Measurements from ENCODE around the gene ZNF804B.

ZNF804B gene

DNA sequence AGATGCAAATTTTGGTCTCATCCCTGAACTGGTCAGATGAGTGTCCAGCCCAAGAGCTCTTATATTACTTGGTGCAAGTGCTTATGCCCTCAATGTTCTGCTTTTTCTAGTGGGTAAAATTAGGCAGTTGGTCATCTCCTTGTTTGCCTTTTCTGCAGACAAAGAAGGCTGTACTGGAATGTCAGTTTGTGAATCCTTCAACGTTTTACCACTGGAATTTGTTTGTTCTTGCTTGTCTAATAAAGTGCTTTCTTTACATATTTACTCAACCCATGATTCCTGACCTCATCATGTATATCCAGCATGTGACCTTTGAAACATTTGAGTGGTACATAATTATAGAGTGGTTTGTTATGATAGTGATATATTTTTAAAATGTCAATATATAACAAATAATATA is 268.3 kb downstream of the ZNF804B start:
- ChIA-PET CTCF (no interaction called here), POLR2A (no interaction called here)
- DNase-seq (ENCODE audit: low read depth, low spot score): no peak
- TF ChIP-seq, protein P1, sequence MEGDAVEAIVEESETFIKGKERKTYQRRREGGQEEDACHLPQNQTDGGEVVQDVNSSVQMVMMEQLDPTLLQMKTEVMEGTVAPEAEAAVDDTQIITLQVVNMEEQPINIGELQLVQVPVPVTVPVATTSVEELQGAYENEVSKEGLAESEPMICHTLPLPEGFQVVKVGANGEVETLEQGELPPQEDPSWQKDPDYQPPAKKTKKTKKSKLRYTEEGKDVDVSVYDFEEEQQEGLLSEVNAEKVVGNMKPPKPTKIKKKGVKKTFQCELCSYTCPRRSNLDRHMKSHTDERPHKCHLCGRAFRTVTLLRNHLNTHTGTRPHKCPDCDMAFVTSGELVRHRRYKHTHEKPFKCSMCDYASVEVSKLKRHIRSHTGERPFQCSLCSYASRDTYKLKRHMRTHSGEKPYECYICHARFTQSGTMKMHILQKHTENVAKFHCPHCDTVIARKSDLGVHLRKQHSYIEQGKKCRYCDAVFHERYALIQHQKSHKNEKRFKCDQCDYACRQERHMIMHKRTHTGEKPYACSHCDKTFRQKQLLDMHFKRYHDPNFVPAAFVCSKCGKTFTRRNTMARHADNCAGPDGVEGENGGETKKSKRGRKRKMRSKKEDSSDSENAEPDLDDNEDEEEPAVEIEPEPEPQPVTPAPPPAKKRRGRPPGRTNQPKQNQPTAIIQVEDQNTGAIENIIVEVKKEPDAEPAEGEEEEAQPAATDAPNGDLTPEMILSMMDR (IDR thresholded peaks at IDR 0.05; ENCODE audit: insufficient read depth, low read length, missing control alignments): no peak
- no peak overlapping the region for H3K4me3 ChIP-seq (ENCODE audit: low read depth, low read length)

DNA sequence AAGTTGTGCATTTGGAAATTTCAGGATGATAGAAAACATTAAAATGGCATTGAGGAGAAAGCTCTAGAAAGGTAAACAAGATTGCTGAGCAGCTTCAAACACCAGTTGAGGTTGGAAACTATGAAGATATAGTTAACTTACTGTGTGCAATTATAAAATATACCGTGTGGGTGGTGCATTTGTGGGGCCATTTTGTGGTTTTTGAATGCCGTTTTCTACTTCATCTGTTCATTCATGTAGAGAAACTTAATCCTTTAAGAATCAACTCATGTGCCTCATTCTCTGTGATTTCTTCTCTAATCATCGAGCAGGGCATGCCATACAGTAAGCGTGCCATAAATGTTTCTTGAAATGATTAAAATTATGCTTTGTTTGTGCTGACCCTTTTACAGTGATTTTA is 268.8 kb downstream of the ZNF804B start:
- TF ChIP-seq, protein P1 (IDR thresholded peaks at IDR 0.05; ENCODE audit: insufficient read depth, low read length, missing control alignments): no peak
- DNase-seq (ENCODE audit: low read depth, low spot score): no peak
- CTCF ChIA-PET: no interaction called here
- H3K4me3 ChIP-seq (ENCODE audit: low read depth, low read length): no peak overlapping the region
- POLR2A ChIA-PET: no interaction called here

DNA sequence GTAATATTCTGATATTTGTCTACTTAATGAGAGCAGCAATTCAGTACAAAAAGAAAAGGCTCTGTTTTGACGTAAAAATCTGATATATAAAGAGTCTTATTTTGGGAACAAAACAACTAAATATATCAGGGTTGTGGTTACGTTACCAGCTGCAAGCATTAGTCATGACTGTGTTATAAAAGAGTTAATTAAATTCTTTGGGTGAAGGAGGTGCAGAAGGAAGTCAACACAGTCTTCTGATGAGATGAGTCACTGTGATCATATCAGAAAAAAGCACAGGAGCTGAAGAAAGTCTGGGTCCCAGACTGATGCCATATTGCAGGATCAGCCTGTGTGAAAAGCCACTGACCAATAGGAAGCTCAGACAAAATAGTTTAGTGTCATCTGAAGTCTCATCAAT is 270.4 kb downstream of the ZNF804B start:
- no peak for DNase-seq (ENCODE audit: low read depth, low spot score)
- TF ChIP-seq, protein P1 (IDR thresholded peaks at IDR 0.05; ENCODE audit: insufficient read depth, low read length, missing control alignments): no peak
- POLR2A ChIA-PET: no interaction called here
- CTCF ChIA-PET: no interaction called here
- H3K4me3 ChIP-seq (ENCODE audit: low read depth, low read length): no peak overlapping the region

DNA sequence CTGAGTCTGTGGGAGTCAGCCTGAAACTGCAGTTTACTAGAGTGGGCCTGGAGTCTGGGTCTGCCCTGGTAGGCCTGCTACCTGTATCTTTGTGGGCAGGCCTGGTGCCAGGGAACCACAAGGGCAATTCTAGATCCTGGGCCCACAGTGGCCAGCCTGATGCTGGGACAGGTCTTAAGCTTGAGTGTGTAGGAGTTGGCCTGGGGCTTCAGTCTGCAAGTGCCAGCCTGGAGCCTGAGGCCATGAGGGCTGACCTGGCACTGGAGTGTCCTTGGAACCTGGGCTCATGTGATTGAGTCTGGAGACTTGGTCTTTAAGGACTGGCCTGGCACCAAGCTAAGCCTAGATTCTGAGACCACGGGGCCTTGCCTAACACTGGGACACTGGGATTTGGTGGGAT is 281.7 kb downstream of the ZNF804B start:
- DNase-seq (ENCODE audit: low read depth, low spot score): no peak
- TF ChIP-seq, protein P1 (IDR thresholded peaks at IDR 0.05; ENCODE audit: insufficient read depth, low read length, missing control alignments): no peak
- no peak overlapping the region for H3K4me3 ChIP-seq (ENCODE audit: low read depth, low read length)
- CTCF ChIA-PET: no interaction called here
- POLR2A ChIA-PET: no interaction called here

DNA sequence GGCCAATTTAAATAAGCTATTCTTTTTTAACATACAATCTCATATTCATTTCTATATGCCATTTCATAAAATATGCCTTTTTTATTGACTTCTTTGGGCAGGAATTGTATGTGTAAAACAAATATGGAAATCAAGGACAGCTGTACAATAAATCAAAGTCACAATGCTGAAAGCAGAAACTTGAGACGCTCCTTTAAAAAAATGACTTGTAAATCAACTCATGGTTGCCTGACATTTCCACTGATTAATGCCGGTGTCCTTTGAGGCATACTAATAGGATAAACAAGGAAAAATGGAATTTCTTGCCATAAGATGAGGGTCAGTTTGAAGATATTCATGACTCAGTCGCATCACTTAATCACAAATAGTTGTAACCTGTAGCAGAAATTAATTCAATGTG is 283.4 kb downstream of the ZNF804B start:
- no peak for DNase-seq (ENCODE audit: low read depth, low spot score)
- ChIA-PET CTCF (no interaction called here), POLR2A (no interaction called here)
- TF ChIP-seq, protein P1 (IDR thresholded peaks at IDR 0.05; ENCODE audit: insufficient read depth, low read length, missing control alignments): no peak
- H3K4me3 ChIP-seq (ENCODE audit: low read depth, low read length): no peak overlapping the region

DNA sequence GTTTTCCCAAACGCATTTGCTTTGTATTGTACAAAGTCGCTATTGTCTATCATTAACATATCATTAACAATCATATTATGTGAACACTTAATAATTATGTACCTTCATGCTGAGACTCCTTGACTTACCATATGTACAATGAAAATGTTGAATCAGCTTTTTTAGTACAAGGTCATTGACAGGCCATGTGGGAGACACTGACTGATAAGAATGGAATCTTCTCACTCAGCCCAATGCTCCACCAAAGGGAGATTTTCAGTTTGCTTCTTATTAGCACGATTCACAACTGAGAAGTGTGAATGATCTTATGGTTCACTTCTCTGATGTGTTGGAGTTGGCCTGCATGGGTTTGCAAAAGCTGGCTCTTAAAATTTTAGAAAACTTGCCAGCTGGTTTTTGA is 289.5 kb downstream of the ZNF804B start:
- TF ChIP-seq, protein P1 (IDR thresholded peaks at IDR 0.05; ENCODE audit: insufficient read depth, low read length, missing control alignments): no peak
- ChIA-PET POLR2A (no interaction called here), CTCF (no interaction called here)
- no peak overlapping the region for H3K4me3 ChIP-seq (ENCODE audit: low read depth, low read length)
- DNase-seq (ENCODE audit: low read depth, low spot score): no peak
